Umbilical cord (tissue), 2 donors: ENCODE measurements around the gene MT1B. TPM values are rescaled to one million over a fixed set of nuclear protein-coding genes. Genes with fewer than 3 reads are reported as not detected.

Source experiments
- DNase-seq: peaks from one replicate; pipeline ENCODE4 v3.0.0-alpha.2; 2015; ENCODE audit warnings: low spot score
- total RNA-seq: library from RNA; depleted of rRNA; stranded (reverse); fragments of >200 nt; gene quantifications from one replicate; pipeline ENCODE4 v1.2.3, GENCODE V29; 2014; ENCODE audit warnings: low replicate concordance; ENCODE audit not compliant: insufficient read depth

Gene MT1B
- total RNA-seq, 1 donor from 2014 or later: not detected

DNA sequence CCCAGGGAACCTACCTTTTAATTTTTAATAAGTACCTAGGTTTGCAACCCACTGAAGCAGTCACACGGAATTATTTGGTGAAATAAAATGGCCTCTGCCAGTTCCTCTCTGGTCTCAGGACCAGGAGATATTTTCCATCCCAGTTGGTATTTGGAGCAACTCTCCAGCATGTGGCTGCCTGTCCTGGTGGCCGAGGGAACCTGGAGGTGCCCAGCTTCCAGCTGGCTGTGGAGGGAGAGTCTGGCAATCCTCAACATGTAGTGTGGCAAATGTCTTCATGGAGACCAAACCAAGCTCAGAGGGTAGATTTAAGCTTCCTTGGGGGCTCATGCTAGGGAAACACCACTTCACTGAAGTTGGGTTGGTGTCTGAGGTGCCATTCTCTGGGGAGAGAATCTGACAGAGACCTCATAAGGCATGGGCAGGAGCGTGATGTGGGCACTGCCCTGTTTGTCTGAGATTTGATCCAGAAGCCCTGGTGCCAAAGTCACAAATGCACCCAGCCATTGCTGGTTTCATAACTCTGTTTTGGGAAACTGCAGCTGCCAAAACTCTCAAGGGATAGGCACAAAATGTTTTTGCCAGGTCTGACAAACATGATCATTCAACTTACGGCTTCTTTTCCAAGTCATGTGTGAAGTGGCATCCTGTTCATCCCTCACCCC lies 33.4 kb downstream of the MT1B start:
- no peak for DNase-seq

GRCh38 chr16:56686758-56687157 lies 35.1 kb downstream of the MT1B start:
- DNase-seq: no peak

DNA sequence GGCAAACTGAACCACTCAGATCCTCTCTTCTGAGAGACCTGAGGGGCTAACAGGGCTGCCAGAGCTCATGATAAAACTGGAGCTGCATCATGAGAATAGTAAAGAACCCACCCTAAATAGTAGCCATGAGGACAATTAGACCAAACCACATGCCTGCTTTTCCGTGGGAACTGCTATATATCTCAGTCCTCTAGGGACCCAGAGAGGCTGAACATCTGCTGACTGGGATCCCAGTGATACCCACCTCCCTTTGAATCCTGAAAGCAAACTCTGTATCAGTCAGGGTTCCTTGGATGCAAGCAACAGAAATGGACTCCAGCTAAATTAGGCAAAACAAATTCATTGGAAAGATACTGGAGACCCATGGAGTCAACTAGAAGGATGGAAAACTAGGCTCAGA lies 37.1 kb downstream of the MT1B start:
- DNase-seq: no peak

- DNase-seq: no peak
Observed at GRCh38 chr16:56689171-56689570, 37.5 kb downstream of the MT1B start.

GRCh38 chr16:56690420-56691122 lies 38.9 kb downstream of the MT1B start:
- DNase-seq: no peak

DNA sequence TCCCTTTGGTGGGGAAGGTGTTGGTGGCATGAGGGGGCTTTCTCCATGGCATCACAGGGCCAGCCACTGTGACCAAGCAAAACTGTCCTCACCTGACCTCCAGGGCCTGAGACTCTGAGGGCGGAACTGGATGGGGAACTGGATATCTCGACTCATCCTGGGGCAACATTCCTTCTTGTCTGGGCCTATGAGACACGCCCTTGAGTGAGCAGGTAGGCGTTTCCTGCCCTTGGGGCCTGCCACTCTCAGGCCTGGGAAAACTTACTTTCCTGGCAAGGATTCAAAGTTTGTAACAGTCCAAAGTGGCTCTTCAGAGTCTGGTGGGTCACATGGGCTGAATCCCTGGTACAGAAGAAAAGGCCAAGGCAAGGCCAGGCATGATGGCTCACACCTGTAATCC lies 40.2 kb downstream of the MT1B start:
- peak; percentile 74 for DNase-seq

DNA sequence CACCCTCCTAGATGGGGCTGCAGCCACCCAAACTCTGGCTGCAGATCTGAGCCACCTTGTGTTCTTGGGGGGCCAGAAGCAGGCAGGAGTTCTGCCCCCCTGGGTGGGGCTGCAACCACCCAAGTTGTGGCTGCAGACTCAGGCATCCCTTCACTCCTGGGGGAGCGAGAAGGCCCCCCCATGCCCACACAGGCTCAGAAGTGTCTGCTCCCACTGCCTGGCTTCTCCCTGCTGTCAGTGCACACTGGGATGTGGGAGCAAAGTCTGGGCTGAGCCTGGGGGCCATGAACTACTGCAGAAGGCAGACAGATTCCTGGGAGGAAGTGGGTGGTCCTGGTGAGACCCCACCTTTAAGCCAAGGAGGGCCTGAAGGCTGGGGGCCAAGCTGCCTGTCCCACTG lies 43.6 kb downstream of the MT1B start:
- no peak for DNase-seq

DNA sequence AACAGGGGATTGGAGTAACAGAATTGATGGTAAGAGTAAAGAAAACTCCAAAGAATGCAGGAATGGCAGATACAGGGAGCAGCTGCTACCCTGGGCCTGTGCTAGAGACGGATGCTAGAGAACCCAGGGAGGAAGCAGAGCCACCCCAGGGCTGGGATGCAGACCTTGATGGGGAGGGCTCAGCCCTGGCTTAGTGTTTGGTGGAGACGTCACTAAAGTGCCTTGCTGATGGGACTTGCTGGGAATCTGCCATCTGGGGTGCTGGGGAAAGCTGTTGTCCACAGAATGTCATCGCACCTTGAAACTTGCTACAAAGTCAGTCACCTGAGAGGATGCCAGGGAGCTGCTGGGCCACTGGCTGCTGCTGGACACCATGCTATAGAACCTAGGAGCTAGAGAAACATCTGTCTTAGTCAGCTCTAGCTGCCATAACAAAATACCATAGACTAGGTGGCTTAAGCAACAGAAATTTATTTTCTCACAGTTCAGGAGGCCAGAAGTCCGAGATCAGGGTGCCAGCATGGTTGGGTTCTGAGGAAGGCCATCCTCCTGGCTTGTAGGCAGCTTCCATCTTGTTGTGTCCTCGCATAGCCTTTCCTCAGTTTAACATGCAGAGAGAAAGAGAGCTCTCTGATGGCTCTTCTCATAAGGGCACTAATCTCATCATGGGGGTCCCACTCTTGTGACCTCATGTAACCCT lies 45.9 kb downstream of the MT1B start:
- DNase-seq: no peak

DNA sequence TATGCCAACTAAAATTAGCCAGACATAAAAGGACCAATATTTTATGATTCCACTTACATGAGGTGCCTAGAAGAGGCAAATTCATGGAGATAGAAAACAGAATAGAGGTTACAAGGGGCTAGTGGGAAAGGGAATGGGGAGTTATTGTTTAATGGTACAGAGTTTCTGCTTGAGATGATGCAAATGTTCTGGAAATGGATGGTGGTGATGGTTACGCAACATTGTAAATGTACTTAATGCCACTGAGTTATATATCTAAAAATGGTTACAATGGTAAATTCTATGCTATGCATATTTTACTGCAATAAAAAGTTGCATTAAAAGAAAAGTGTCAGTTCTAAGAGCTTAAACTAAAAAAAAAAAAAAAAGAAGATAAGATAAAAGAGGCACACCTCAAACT lies 48.5 kb downstream of the MT1B start:
- no peak for DNase-seq

GRCh38 chr16:56700631-56701030 lies 48.9 kb downstream of the MT1B start:
- no peak for DNase-seq

GRCh38 chr16:56701534-56701933 lies 49.8 kb downstream of the MT1B start:
- no peak for DNase-seq

Other genes with a start within 250 kb of the MT1B start
- gene AMFR, start 226.3 kb upstream of the MT1B start, total RNA-seq: 199 TPM
- 68.4 TPM for gene NUDT21, start 200.6 kb upstream of the MT1B start, total RNA-seq
- gene OGFOD1, start 200.3 kb upstream of the MT1B start, total RNA-seq: 10.6 TPM
- gene BBS2, start 131.9 kb upstream of the MT1B start, total RNA-seq: 52.7 TPM
- gene MT4, start 86.8 kb upstream of the MT1B start, total RNA-seq: not detected
- not detected for gene MT3, start 62.4 kb upstream of the MT1B start, total RNA-seq
- 12.0 TPM for gene MT2A, start 43.3 kb upstream of the MT1B start, total RNA-seq
- 47.4 TPM for gene MT1E, start 26.1 kb upstream of the MT1B start, total RNA-seq
- gene MT1M, start 19.2 kb upstream of the MT1B start, total RNA-seq: not detected
- gene MT1A, start 13.2 kb upstream of the MT1B start, total RNA-seq: not detected
- gene MT1F, start 6.1 kb downstream of the MT1B start, total RNA-seq: 6.5 TPM
- gene MT1G, start 16.2 kb downstream of the MT1B start, total RNA-seq: not detected
- gene MT1H, start 17.9 kb downstream of the MT1B start, total RNA-seq: 13.0 TPM
- gene MT1X, start 30.6 kb downstream of the MT1B start, total RNA-seq: 2.9 TPM
- gene NUP93, start 78.2 kb downstream of the MT1B start, total RNA-seq: 29.9 TPM
- gene SLC12A3, start 213.3 kb downstream of the MT1B start, total RNA-seq: 0.96 TPM